Endothelial cell of umbilical vein (primary cell): ENCODE results near the gene ZGLP1.
A peak's percentile ranks its signal among the peaks of the same experiment; 100 is the strongest.

ENCODE experiments used
- EZH2 ChIP-seq: IDR thresholded peaks from 2 replicates; pipeline ENCODE4 v1.6.1; 2012; ENCODE audit warnings: borderline replicate concordance, low read depth, mild to moderate bottlenecking, moderate library complexity, low read length, inconsistent platforms; ENCODE audit not compliant: severe bottlenecking
- FOS ChIP-seq: IDR thresholded peaks from 2 replicates; pipeline ENCODE4 v1.6.1; 2011; ENCODE audit warnings: mild to moderate bottlenecking, low read length, moderate library complexity, borderline replicate concordance; ENCODE audit not compliant: insufficient read depth
- MAX ChIP-seq: IDR thresholded peaks from 2 replicates; pipeline ENCODE4 v1.6.1; 2011; ENCODE audit not compliant: insufficient read depth, insufficient read length
- POLR2A ChIP-seq: IDR thresholded peaks from 2 replicates; pipeline ENCODE4 v1.6.1; 2012; ENCODE audit warnings: low read depth, mild to moderate bottlenecking, control low read depth, low read length
- POLR2AphosphoS5 ChIP-seq: IDR thresholded peaks from 2 replicates; pipeline ENCODE4 v1.6.1; 2012; ENCODE audit warnings: low read depth, mild to moderate bottlenecking, control low read depth, low read length, moderate library complexity; ENCODE audit not compliant: insufficient read depth
- TF ChIP-seq, protein P1 (sequence below), 2 donors: IDR thresholded peaks; 1 replicate in 1 of 2; 2 replicates in 1 of 2; pipeline ENCODE4 v1.5.1; 2011; ENCODE audit warnings: low read length in 2 of 2, mild to moderate bottlenecking in 2 of 2, moderate library complexity in 2 of 2, control low read depth in 1 of 2, inconsistent platforms in 1 of 2, low read depth in 1 of 2; ENCODE audit not compliant: insufficient read depth in 1 of 2; ENCODE audit errors: extremely low read depth in 1 of 2

DNA sequence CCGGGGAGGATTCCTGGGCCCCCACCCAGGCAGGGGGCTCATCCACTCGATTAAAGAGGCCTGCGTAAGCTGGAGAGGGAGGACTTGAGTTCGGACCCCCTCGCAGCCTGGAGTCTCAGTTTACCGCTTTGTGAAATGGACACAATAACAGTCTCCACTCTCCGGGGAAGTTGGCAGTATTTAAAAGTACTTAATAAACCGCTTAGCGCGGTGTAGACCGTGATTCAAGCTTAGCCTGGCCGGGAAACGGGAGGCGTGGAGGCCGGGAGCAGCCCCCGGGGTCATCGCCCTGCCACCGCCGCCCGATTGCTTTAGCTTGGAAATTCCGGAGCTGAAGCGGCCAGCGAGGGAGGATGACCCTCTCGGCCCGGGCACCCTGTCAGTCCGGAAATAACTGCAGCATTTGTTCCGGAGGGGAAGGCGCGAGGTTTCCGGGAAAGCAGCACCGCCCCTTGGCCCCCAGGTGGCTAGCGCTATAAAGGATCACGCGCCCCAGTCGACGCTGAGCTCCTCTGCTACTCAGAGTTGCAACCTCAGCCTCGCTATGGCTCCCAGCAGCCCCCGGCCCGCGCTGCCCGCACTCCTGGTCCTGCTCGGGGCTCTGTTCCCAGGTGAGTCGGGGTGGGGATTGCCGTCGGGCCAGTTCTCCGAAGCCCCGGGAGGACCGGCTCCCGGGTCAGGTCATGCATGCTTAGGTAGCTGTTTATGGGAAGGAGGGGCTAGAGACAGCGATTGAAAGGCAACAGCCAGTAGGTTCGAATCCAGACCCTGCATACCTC is 38.8 kb downstream of the ZGLP1 start, which contains the start of gene ICAM1:
- TF ChIP-seq, protein P1, sequence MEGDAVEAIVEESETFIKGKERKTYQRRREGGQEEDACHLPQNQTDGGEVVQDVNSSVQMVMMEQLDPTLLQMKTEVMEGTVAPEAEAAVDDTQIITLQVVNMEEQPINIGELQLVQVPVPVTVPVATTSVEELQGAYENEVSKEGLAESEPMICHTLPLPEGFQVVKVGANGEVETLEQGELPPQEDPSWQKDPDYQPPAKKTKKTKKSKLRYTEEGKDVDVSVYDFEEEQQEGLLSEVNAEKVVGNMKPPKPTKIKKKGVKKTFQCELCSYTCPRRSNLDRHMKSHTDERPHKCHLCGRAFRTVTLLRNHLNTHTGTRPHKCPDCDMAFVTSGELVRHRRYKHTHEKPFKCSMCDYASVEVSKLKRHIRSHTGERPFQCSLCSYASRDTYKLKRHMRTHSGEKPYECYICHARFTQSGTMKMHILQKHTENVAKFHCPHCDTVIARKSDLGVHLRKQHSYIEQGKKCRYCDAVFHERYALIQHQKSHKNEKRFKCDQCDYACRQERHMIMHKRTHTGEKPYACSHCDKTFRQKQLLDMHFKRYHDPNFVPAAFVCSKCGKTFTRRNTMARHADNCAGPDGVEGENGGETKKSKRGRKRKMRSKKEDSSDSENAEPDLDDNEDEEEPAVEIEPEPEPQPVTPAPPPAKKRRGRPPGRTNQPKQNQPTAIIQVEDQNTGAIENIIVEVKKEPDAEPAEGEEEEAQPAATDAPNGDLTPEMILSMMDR (IDR thresholded peaks at IDR 0.05; ENCODE audit: extremely low read depth in 1 of 2, insufficient read depth in 1 of 2, low read depth in 1 of 2, low read length in 2 of 2): peak in 1 of 2 donors; percentile 13
- TF ChIP-seq POLR2AphosphoS5 (peak; percentile 97), POLR2A (peak; percentile 72), MAX (no peak), EZH2 (peak; percentile 15), FOS (peak; percentile 61)
